RWPE1 (cell line): Measurements from ENCODE around the gene CCDC27.

Source experiments
- CTCF ChIA-PET: fragments of 350-600 bp; sonication (Branson Sonifier 250); formaldehyde crosslinking; extraction: SDS; loops from one replicate; lab custom pipeline; 2021; lab: Yijun Ruan, JAX
- POLR2A ChIA-PET: fragments of 400-600 bp; formaldehyde crosslinking; extraction: SDS; loops from one replicate; lab custom pipeline; 2020; ENCODE audit warnings: antibody characterized with exemption; ENCODE audit not compliant: low non-redundant PET; lab: Yijun Ruan, JAX
- DNase-seq: peaks from one replicate; pipeline ENCODE4 v3.0.0; 2012; ENCODE audit warnings: low spot score
- H3K27ac ChIP-seq: fragments of 450-650 bp; 2 replicates; pipeline ENCODE4 v1.5.1; 2017
- TF ChIP-seq, protein P1 (sequence below): fragments of 450-650 bp; conservative IDR thresholded peaks from 2 replicates; pipeline ENCODE4 v1.5.1; 2017; ENCODE audit warnings: low read depth, mild to moderate bottlenecking

The CCDC27 gene

DNA sequence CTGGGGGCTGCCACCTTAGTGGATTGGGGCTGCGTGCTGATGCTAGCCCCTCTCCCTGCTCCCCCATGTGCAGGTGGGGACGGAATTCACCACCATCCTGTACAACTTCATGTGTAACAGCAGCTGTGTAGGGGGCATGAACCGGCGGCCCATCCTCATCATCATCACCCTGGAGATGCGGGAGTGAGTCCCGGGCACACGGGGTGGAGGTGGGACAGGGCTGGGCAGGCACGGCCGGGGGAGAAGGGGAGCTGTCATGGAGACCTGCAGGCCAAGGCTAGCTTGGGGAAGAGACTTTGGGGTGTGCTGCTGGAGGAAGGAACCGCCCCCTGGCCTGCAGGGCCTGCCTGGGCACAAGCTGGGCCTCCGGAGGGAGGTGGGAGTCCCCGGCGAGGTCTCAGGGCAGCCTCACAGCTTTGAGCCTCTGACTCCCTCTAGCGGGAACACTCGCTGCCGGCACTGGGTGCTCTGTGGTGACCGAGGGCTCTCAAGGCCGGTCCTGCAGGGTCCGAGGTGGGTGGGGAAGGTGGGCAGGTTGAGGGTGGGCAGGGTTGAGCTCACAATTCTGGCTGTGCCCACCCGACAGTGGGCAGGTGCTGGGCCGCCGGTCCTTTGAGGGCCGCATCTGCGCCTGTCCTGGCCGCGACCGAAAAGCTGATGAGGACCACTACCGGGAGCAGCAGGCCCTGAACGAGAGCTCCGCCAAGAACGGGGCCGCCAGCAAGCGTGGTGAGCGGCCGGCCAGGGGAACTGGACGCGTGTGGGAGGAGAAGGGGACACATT lies 25.0 kb upstream of the CCDC27 start:
- ChIA-PET POLR2A (no interaction called here), CTCF (interaction anchor here (0.6 to 1.2 kb wide), 9 partner anchors 28 to 1514 kb away, joined by 3 to 8 read pairs (median 4); partner anchors contain the start of gene TPRG1L)
- peak overlapping the region; percentile 76; the same call in 1 of the 2 replicates for H3K27ac ChIP-seq
- TF ChIP-seq, protein P1, sequence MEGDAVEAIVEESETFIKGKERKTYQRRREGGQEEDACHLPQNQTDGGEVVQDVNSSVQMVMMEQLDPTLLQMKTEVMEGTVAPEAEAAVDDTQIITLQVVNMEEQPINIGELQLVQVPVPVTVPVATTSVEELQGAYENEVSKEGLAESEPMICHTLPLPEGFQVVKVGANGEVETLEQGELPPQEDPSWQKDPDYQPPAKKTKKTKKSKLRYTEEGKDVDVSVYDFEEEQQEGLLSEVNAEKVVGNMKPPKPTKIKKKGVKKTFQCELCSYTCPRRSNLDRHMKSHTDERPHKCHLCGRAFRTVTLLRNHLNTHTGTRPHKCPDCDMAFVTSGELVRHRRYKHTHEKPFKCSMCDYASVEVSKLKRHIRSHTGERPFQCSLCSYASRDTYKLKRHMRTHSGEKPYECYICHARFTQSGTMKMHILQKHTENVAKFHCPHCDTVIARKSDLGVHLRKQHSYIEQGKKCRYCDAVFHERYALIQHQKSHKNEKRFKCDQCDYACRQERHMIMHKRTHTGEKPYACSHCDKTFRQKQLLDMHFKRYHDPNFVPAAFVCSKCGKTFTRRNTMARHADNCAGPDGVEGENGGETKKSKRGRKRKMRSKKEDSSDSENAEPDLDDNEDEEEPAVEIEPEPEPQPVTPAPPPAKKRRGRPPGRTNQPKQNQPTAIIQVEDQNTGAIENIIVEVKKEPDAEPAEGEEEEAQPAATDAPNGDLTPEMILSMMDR, result peak; percentile 29; the same call in 1 of the 2 replicates
- no peak for DNase-seq

DNA sequence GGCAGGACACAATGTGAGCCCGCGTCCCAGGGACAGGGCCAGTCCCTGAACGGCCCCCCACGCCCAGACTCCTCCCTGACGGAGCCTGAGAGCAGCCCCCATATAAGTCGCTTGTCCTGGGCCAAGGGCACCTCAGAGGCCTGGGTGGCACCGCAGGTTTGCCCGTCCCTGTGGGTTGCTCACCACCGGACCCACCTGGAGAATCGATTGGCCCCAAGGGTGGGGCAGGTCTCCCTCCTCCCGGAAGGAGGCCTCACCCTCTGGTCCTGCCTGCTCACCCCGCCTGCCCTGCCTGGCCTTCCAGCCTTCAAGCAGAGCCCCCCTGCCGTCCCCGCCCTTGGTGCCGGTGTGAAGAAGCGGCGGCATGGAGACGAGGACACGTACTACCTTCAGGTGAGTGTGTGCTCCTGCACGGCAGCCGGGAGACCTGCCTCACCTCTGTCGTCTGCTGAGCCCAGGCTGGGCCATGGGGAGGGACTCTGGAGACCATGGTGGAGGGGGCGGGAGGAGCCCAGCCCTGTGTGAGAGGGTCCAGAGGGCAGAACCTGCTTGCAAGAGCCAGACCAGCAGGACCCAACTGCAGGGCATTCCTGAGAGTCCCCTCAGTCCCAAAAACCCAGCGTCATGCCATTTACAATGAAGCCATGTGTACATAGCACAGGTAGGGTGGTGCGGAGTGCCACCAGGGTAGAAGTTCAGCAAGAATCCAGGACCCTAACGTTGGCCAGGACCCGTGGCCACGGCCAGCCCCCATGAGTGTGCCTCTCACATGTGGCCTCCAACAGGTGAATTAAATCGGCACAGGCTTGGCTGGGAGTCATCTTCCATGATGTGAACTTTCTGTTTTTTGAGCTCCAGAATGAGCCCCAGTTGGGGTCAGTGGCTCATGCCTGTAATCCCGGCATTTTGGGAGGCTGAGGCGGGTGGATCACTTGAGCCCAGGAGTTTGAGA lies 24.1 kb upstream of the CCDC27 start:
- no peak for DNase-seq
- ChIA-PET CTCF (interaction anchor here (0.6 to 1.2 kb wide), 5 partner anchors 29 to 163 kb away, joined by 3 to 8 read pairs (median 4); partner anchors contain the start of gene TPRG1L), POLR2A (no interaction called here)
- H3K27ac ChIP-seq, result peak overlapping the region; percentile 76
- TF ChIP-seq, protein P1, result no peak

GRCh38 chr1:3729594-3730542 lies 22.4 kb upstream of the CCDC27 start:
- TF ChIP-seq, protein P1, result no peak
- CTCF ChIA-PET, result no interaction called here

DNA sequence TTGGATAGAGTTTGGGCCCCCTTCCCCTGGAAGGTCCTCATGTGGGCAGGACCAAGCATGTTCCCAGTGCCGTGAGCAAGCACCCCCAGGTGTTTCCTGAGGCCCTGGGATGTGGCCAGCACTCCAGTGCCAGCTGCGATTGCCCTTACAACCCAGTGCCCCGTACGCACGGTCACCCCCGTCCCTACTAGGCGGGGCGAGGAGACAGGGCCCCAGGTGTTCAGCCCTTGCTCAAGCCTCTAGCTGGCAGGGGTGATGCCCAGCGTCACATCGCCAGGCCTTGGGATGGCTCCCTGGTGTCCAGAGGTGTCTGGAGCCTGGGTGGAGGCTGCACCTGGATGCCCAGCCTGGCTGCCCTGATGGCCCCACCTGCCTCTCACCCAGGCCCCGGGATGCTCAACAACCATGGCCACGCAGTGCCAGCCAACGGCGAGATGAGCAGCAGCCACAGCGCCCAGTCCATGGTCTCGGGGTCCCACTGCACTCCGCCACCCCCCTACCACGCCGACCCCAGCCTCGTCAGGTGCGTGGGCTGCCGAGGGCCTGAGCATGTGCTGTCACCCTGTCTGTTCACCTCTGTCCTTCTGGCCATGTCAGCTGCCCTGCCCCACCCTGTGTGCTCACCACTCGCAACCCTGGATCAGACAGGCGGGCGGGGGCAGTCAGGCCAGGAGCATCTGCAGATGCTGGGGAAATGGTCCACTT lies 21.6 kb upstream of the CCDC27 start:
- ChIA-PET POLR2A (no interaction called here), CTCF (interaction anchor here (2.0 kb wide), 1 partner anchor 35 kb away, joined by 11 read pairs; no protein-coding TSS in a partner anchor)
- TF ChIP-seq, protein P1, result no peak
- H3K27ac ChIP-seq, result peak overlapping the region; percentile 76
- DNase-seq, result no peak

More at GRCh38 chr1:3729594-3730542, 22.4 kb upstream of the CCDC27 start:
- peak overlapping the region; percentile 76 for H3K27ac ChIP-seq
- POLR2A ChIA-PET, result no interaction called here
- DNase-seq, result no peak

- DNase-seq, result no peak
- POLR2A ChIA-PET, result no interaction called here
- TF ChIP-seq, protein P1, result no peak
- H3K27ac ChIP-seq, result peak overlapping the region; percentile 76
- CTCF ChIA-PET, result interaction anchor here (2.0 kb wide), 1 partner anchor 36 kb away, joined by 11 read pairs; no protein-coding TSS in a partner anchor
Observed at GRCh38 chr1:3731583-3732433, 20.4 kb upstream of the CCDC27 start.
